K562 (cell line): ENCODE measurements around the gene CTRL. TPM values are rescaled to one million over a fixed set of nuclear protein-coding genes. Genes with fewer than 3 reads are reported as not detected.
A peak's percentile ranks its signal among the peaks of the same experiment; 100 is the strongest.

Experiments
- BRF1 ChIP-seq: IDR thresholded peaks from 3 replicates; pipeline ENCODE4 v1.6.1; 2011; ENCODE audit warnings: borderline replicate concordance, mild to moderate bottlenecking; ENCODE audit not compliant: insufficient read length; ENCODE audit errors: extremely low read depth
- CTCF ChIP-seq, 3 experiments: IDR thresholded peaks in 2 of 3; conservative IDR thresholded peaks in 1 of 3; 2 replicates each; pipeline ENCODE4 v1.5.1; 2011 to 2012; ENCODE audit warnings: low read length in 3 of 3, mild to moderate bottlenecking in 3 of 3, control low read depth in 2 of 3, improper control_type of control experiment in 1 of 3, inconsistent platforms in 1 of 3, low read depth in 1 of 3, mixed read lengths in 1 of 3, moderate library complexity in 1 of 3; ENCODE audit not compliant: insufficient read depth in 2 of 3
- ELK3 ChIP-seq: fragments of 450-650 bp; formaldehyde crosslinking; IDR thresholded peaks from 2 replicates; pipeline ENCODE4 v1.4.0; 2020; ENCODE audit warnings: mild to moderate bottlenecking
- KAT2B ChIP-seq: IDR thresholded peaks from one replicate; pipeline ENCODE4 v1.6.1; 2012; ENCODE audit warnings: low read depth, mild to moderate bottlenecking, control low read depth, inconsistent platforms, low read length, moderate library complexity
- NR3C1 ChIP-seq: sonication (generic); formaldehyde crosslinking; IDR thresholded peaks from 2 replicates; pipeline ENCODE4 v1.8.1; 2022; ENCODE audit warnings: missing genetic modification reagents
- SMC3 ChIP-seq: conservative IDR thresholded peaks from 2 replicates; pipeline ENCODE4 v1.6.1; 2011; ENCODE audit warnings: low read depth, low read length, improper control_type of control experiment; ENCODE audit not compliant: insufficient read depth
- SREBF2 ChIP-seq: sonication (generic); formaldehyde crosslinking; IDR thresholded peaks from 2 replicates; pipeline ENCODE4 v1.4.0; 2020; ENCODE audit warnings: mild to moderate bottlenecking, missing genetic modification reagents
- XRCC5 ChIP-seq: fragments of 200-400 bp; formaldehyde crosslinking; IDR thresholded peaks from 2 replicates; pipeline ENCODE4 v1.6.1; 2017; ENCODE audit warnings: low read depth, mild to moderate bottlenecking, low read length
- ZBTB1 ChIP-seq: sonication (generic); formaldehyde crosslinking; IDR thresholded peaks from 2 replicates; pipeline ENCODE4 v1.8.1; 2023; ENCODE audit warnings: missing genetic modification reagents, low read depth, mild to moderate bottlenecking, borderline replicate concordance
- ZNF449 ChIP-seq: fragments of 250-450 bp; sonication (Bioruptor Pico); IDR thresholded peaks from 2 replicates; pipeline ENCODE4 v1.8.0; 2022; ENCODE audit warnings: moderate library complexity, mild to moderate bottlenecking, inconsistent platforms
- polyA plus RNA-seq, 8 experiments: library from polyadenylated mRNA; depleted of rRNA in 4 of 8; stranded (reverse) in 5 of 8; unstranded in 3 of 8; fragments of >200 nt; fragmentation: Nextera tagmentation in 2 of 8; fragmentation: Illumina TruSeq in 1 of 8; extraction: Ambion mirVana in 2 of 8; extraction: Trizol in 1 of 8; gene quantifications; 2 replicates each; pipeline versions ENCODE4 v1.2.1 to v1.2.3, GENCODE V29; 2011 to 2014; ENCODE audit warnings: inconsistent platforms in 1 of 8, missing spikeins in 1 of 8
- total RNA-seq, 7 experiments: library from RNA; depleted of rRNA in 6 of 7; stranded (reverse); fragments of >200 nt in 6 of 7; fragmentation: Illumina TruSeq in 2 of 7; extraction: Trizol in 2 of 7; gene quantifications; 2 replicates each; pipeline versions ENCODE4 v1.2.1 to v1.2.3, GENCODE V29; 2011 to 2021; ENCODE audit warnings: low replicate concordance in 1 of 7
- TF ChIP-seq, protein P1 (sequence below): fragments of 450-650 bp; IDR thresholded peaks from 2 replicates; pipeline ENCODE4 v1.7.1; 2018; ENCODE audit warnings: mild to moderate bottlenecking, low read depth; ENCODE audit not compliant: partially characterized antibody
- TF ChIP-seq, protein P2 (sequence below): fragments of 450-650 bp; IDR thresholded peaks from 2 replicates; pipeline ENCODE4 v1.6.1; 2018; ENCODE audit warnings: mild to moderate bottlenecking, low read depth; ENCODE audit not compliant: partially characterized antibody
- TF ChIP-seq, protein P3 (sequence below): sonication (generic); formaldehyde crosslinking; IDR thresholded peaks from 2 replicates; pipeline ENCODE4 v1.9.0; 2022; ENCODE audit warnings: mild to moderate bottlenecking, missing genetic modification reagents
- TF ChIP-seq, protein P4 (sequence below): fragments of 450-650 bp; formaldehyde crosslinking; IDR thresholded peaks from 2 replicates; pipeline ENCODE4 v1.4.0; 2020; ENCODE audit warnings: mild to moderate bottlenecking, moderate library complexity

CTRL gene
- total and polyA plus RNA-seq, 9 of the 15 experiments (the other 6 are each of a cell fraction or from before 2014, with no cell fraction given): 1.4 to 5.6 (median 2.5) TPM

DNA sequence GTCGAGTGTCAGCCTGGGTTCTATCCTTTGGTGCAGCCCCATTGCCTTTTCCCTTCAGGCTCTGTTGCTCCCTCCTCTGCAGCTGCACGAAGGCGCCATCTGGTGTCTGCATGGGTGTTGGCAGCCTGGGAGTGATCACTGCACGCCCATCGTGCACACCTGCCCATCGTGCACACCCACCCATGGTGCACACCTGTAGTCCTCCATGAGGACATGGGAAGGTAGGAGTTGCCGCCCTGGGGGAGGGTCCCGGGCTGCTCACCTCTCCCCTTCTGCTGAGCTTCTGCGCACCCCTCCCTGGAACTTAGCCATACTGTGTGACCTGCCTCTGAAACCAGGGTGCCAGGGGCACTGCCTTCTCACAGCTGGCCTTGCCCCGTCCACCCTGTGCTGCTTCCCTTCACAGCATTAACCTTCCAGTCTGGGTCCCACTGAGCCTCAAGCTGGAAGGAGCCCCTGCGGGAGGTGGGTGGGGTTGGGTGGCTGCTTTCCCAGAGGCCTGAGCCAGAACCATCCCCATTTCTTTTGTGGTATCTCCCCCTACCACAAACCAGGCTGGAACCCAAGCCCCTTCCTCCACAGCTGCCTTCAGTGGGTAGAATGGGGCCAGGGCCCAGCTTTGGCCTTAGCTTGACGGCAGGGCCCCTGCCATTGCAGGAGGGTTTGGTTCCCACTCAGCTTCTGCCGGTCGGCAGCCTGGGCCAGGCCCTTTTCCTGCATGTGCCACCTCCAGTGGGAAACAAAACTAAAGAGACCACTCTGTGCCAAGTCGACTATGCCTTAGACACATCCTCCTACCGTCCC, 2.9 kb downstream of the CTRL start (continued):
- TF ChIP-seq CTCF (IDR thresholded peaks at IDR 0.05 in 2 of 3, conservative IDR thresholded peaks at IDR 0.05 in 1 of 3; ENCODE audit: insufficient read depth in 2 of 3, low read depth in 1 of 3, low read length in 3 of 3) (peak; percentile 95 to 97 (median 96)), ELK3 (CRISPR knock-in tag) (no peak), ZNF449 (CRISPR knock-in tag) (no peak), SREBF2 (CRISPR knock-in tag) (no peak), NR3C1 (CRISPR knock-in tag) (no peak), BRF1 (no peak), KAT2B (no peak), ZBTB1 (CRISPR knock-in tag) (no peak), XRCC5 (no peak), SMC3 (peak; percentile 98)
- TF ChIP-seq, protein P1, sequence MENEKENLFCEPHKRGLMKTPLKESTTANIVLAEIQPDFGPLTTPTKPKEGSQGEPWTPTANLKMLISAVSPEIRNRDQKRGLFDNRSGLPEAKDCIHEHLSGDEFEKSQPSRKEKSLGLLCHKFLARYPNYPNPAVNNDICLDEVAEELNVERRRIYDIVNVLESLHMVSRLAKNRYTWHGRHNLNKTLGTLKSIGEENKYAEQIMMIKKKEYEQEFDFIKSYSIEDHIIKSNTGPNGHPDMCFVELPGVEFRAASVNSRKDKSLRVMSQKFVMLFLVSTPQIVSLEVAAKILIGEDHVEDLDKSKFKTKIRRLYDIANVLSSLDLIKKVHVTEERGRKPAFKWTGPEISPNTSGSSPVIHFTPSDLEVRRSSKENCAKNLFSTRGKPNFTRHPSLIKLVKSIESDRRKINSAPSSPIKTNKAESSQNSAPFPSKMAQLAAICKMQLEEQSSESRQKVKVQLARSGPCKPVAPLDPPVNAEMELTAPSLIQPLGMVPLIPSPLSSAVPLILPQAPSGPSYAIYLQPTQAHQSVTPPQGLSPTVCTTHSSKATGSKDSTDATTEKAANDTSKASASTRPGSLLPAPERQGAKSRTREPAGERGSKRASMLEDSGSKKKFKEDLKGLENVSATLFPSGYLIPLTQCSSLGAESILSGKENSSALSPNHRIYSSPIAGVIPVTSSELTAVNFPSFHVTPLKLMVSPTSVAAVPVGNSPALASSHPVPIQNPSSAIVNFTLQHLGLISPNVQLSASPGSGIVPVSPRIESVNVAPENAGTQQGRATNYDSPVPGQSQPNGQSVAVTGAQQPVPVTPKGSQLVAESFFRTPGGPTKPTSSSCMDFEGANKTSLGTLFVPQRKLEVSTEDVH: no peak
- TF ChIP-seq, protein P2, sequence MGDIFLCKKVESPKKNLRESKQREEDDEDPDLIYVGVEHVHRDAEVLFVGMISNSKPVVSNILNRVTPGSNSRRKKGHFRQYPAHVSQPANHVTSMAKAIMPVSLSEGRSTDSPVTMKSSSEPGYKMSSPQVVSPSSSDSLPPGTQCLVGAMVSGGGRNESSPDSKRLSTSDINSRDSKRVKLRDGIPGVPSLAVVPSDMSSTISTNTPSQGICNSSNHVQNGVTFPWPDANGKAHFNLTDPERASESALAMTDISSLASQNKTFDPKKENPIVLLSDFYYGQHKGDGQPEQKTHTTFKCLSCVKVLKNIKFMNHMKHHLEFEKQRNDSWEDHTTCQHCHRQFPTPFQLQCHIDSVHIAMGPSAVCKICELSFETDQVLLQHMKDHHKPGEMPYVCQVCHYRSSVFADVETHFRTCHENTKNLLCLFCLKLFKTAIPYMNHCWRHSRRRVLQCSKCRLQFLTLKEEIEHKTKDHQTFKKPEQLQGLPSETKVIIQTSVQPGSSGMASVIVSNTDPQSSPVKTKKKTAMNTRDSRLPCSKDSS: no peak
- TF ChIP-seq, protein P3, sequence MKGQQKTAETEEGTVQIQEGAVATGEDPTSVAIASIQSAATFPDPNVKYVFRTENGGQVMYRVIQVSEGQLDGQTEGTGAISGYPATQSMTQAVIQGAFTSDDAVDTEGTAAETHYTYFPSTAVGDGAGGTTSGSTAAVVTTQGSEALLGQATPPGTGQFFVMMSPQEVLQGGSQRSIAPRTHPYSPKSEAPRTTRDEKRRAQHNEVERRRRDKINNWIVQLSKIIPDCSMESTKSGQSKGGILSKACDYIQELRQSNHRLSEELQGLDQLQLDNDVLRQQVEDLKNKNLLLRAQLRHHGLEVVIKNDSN (CRISPR knock-in tag): 0 out of 2 replicates have a peak, but pooled peaks have one; percentile 29
- TF ChIP-seq, protein P4, sequence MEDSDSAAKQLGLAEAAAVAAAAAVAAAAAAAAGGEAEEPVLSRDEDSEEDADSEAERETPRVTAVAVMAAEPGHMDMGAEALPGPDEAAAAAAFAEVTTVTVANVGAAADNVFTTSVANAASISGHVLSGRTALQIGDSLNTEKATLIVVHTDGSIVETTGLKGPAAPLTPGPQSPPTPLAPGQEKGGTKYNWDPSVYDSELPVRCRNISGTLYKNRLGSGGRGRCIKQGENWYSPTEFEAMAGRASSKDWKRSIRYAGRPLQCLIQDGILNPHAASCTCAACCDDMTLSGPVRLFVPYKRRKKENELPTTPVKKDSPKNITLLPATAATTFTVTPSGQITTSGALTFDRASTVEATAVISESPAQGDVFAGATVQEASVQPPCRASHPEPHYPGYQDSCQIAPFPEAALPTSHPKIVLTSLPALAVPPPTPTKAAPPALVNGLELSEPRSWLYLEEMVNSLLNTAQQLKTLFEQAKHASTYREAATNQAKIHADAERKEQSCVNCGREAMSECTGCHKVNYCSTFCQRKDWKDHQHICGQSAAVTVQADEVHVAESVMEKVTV (CRISPR knock-in tag): peak; percentile 76
